Activated T-cell treated with anti-CD3 and anti-CD28 coated beads, Interleukin-2, amount 50 U/mL, for 1 hour (primary cell): ENCODE data around the gene PRR18.
"Not testable (repeated sequence)": the region's sequence is repeated elsewhere in the genome, so short reads cannot be mapped to it uniquely, and the experiment has no call there.

Experiments
- DNase-seq: peaks from one replicate; pipeline ENCODE4 v3.0.0-alpha.2; 2020

PRR18 gene

DNA sequence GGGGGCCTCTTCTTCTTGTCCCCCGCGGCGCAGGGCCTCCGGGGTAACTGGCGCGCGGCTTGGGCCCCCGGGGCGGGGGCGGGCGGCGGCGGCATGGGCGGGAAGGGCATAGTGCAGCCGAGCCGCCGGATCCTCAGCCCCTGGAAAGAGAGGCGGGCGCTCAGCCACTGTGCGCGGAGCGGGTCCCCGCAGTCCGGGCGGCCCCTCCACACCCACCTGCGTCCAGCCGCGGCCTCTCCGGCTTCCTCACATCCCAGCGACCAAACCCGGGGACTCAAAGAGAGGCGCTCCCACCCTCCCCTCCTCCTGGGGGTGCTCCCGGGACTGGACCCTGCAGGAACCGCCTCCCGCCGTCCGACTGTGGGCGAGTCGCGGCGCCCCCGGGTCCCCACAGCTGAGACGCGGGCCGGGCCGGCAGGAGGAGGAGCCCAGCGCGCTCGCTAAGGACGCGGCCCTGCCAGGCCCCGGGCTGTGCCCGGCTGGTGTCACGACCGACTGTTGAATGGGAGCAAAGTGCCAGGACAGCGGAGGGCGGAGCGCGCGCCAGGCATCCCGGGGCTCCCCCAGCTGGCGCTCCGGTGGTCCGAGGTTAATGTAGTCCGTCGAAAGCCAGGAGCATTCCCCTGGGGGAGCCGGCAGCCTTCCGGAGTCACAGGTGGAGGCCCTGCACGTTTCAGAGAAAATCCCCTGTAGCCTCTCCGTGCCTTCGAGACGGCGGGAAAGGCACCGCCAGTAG, at the start of gene PRR18:
PRR18 (minus strand) TSS at position 360 of the 736 bp plus-strand sequence; CDS start at position 110, 250 bp downstream.
- DNase-seq, result peak; percentile 26

GRCh38 chr6:166355552-166355951, 47.4 kb upstream of the PRR18 start:
- DNase-seq, result no peak

DNA sequence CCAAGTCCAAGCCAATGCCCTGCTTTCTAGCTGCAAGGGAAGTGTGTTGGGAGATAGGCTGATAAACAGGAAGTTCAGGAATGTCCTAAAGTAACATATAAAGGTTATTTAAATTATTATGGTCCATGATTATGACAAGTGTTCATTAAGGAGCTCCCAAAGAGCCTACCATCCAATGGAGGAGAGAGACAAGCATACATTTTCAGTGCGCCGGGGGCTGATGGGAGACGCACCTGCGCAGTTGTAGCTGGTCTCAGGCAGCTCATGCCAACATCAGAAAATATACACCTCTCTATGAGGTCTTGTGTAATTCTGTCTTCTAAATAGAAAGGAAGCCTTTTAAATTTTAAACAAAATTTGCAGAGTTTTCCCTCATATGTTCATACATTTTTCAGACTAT, 46.8 kb upstream of the PRR18 start:
- no peak for DNase-seq

GRCh38 chr6:166354143-166354542, 46.0 kb upstream of the PRR18 start:
- DNase-seq, result no peak

GRCh38 chr6:166353507-166353906, 45.3 kb upstream of the PRR18 start:
- no peak for DNase-seq

GRCh38 chr6:166352923-166353322, 44.7 kb upstream of the PRR18 start:
- no peak for DNase-seq

DNA sequence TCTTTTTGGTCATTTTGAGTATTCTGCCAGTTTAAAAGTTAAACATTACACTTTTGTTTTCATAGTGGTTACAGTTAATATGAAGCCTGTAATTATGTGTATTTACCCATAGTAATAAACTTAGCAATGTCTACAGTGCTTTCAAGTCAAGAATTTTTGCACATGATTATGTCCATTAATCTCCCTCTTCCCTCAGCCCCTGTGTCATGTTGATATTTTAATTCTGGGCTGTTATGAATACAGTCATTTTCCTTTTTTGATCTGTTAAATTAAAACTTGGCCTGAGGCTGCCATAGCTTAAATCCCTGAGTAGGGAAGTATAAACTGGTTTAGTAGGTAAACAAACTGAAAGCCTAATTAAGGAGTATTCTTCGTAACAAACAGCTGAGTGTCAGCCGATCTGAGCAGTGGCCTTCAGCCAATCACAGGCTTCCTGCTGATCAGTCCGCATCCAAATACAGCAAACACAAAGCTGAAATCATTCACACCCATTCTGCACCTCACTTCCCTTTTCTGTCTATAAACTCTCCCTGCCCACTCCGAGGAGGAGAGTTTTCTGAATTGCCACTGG, 43.6 kb upstream of the PRR18 start:
- DNase-seq, result no peak

DNA sequence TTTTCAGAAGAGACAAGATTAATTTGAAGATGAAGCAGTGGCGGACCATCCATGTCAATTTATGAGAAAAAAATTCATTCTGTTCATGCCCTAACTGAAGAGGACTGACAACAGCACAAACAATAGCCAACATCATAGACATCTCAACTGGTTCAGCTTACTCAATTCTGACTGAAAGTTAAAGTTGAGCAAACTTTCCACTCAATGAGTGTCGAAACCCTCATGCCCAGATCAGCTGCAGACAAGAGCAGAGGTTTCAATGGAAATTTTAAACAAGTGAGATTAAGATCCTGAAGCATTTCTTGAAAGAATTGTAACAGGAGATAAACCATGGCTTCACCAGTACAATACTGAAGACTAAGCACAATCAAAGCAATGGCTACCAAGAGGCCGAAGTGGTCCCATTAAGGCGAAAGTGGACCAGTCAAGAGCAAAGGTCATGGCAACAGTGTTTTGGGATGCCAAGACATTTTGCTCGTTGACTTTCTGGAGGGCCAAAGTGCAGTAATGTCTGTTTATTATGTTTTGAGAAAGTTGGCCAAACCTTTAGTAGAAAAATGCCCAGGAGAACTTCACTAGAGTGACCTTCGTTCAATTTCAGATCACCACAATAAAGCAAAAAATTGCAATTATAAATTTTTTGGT, 40.2 kb upstream of the PRR18 start:
- DNase-seq, result no peak

DNA sequence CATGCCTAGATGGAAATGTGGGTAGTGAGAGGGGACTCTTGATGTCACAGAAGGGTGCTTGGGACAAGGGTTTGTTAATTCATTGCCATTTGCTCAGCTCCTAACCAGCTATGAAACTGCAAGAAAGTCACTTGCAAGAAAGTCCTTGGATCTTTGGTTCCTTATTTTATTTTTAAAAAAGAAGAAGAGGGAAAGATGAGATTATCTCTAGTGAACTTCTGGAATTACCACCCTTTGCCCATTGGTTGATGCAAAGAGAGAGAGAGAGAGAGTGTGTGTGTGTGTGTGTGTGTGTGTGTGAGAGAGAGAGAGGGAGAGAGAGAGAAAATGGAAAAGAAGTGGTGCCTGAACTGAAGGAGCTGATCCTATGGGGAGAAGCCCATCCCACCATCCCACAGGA, 38.8 kb upstream of the PRR18 start:
- no peak for DNase-seq

DNA sequence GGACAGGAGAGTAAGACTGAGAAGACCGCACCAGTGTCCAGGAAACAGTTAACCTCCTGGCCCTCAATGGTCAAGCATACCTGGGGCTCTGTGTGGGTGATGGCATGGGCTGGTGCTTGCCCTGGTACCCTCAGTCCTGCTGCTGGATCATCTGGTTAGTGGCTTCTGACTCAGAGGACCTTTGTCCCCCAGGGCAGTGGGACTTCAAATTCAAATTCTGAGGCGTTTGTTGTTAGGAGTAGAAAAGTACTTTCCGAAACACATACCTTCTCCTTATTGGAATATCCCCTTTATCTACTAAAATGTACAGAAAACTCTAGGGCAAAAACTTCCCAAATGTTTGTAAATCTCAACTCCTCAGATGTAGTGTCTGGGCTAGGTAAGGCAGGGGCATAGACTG, 38.3 kb upstream of the PRR18 start:
- DNase-seq, result no peak

GRCh38 chr6:166345672-166346071, 37.5 kb upstream of the PRR18 start:
- DNase-seq, result not testable (repeated sequence)

GRCh38 chr6:166344921-166345320, 36.7 kb upstream of the PRR18 start:
- not testable (repeated sequence) for DNase-seq

GRCh38 chr6:166344240-166344639, 36.0 kb upstream of the PRR18 start:
- DNase-seq, result no peak

- no peak for DNase-seq
Observed at GRCh38 chr6:166343150-166343487, 34.9 kb upstream of the PRR18 start.

GRCh38 chr6:166342349-166343149, 34.4 kb upstream of the PRR18 start, which contains the start of gene SFT2D1:
Gene SFT2D1 (minus strand): TSS chr6:166342545. CDS start chr6:166342481, 64 bp downstream.
- peak; percentile 71 for DNase-seq

DNA sequence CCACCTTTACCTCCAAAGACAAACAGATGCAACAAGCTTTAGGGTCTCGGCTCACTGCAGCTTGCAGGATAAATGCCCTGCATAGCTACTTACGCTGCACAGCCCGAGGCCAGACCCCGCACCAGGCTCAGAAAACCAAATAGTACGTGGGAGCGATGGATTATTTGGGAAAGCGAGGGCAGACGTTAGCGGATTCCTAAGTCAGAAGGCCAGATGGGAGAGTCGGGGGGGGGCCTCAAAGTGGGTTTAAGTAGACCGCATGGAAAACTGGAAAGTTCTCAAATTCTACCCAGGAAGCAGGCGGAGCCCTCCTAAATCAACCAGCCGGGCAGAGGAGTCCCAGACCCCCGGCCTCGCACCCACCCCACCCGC, 33.8 kb upstream of the PRR18 start:
- DNase-seq, result peak; percentile 36

- no peak for DNase-seq
Observed at GRCh38 chr6:166341464-166341863, 33.3 kb upstream of the PRR18 start.

GRCh38 chr6:166338854-166339253, 30.7 kb upstream of the PRR18 start:
- DNase-seq, result no peak

DNA sequence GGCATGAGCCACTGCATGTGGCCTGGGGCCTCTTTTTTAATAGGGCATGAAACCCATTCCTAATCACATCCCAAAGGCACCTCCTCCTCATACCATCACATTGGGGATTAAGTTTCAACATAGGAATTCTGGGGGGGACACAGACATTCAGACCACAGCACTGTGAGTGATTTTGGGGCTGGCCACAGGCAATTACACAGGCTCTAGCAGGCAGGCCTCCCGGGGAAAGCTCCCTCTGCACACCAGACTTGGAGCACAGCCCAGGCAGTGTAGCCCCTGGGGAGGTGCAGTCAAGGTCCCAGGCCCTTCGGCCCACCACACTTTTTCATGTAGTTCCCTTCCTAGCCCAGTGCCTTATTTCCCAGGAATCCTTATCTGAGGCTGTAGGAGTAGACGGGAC, 28.7 kb upstream of the PRR18 start:
- DNase-seq, result no peak

DNA sequence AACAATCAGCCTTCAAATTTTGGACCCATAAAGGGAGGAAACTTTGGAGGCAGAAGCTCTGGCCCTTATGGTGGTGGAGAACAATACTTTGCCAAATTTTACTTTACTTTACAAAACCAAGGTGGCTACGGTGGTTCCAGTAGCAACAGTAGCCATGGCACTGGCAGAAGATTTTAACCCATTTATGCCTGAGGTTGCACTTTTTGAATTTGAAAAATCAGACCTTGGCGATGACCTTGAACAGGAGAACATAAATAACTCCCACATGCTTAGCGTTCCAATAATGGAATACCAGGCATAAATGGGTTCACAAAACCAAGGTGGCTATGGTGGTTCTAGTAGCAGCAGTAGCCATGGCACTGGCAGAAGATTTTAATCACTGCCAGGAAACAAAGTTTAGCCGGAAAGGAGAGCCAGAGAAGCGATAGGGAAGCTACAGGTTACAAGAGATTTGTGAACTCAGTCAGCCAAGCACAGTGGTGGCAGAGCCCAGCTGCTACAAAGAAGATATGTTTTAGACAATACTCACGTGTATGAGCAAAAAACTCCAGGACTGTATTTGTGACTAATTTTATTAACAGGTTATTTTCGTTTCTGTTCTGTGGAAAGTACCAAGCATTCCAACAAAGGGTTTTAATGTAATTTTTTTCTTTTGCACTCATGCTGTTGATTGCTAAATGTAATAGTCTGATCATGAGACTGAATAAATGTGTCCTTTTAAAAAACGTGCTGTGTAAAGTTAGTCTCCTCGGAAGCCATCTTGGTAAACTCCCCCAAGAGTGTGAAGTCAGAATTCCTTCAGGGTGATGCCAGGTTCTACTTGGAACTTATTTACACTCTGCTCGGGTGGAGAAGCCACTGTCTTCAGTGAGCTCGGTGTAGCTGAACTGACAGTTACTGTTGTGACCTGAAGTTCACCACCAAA, 27.4 kb upstream of the PRR18 start:
- DNase-seq, result no peak

- no peak for DNase-seq
Observed at GRCh38 chr6:166334878-166335277, 26.7 kb upstream of the PRR18 start.
